Measurements from ENCODE around the gene ZNF574.

Gene ZNF574

GRCh38 chr19:42054205-42054604 is 21.8 kb upstream of the ZNF574 start:
- DNase-seq (ENCODE audit: low read depth) = no peak

DNA sequence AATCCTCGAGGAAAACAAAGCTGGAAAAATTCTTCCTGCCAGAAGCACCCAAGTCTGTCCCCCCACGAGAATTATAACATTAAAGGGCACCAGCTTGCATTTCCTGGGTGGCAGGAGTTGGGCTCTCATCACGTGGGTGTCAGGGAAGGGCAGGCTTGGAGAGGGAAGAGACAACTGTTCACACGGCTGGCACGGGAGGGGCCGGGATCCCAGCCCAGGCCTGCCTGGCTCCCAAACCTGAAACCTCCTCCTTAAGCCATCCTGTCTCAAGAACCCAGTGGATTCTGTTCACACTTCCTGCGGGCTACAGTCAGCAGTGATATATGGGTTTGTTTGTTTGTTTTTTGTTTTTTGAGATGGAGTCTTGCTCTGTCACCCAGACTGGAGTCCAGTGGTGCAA is 18.1 kb upstream of the ZNF574 start:
- DNase-seq (ENCODE audit: low read depth) = no peak

GRCh38 chr19:42059196-42059595 is 16.8 kb upstream of the ZNF574 start:
- DNase-seq (ENCODE audit: low read depth) = no peak

DNA sequence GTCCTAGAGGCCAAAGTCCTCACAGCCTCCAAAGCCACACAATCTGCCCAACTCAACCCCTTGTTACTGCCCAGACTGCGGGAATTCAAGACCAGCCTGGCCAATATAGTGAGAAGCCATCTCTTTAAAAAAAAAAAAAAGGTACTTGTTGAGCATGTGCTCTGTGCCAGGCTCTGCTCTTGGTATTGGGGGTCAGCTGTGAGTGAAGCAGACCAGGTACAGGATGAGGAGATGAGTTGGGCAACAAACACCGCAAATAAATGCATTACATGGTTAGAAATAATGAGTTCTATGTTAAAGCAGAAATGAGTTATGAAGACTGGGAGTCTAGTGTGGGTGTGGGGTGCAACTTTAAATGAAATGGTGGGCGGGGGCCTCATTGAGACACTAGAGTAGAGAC is 15.8 kb upstream of the ZNF574 start:
- no peak for DNase-seq (ENCODE audit: low read depth)

DNA sequence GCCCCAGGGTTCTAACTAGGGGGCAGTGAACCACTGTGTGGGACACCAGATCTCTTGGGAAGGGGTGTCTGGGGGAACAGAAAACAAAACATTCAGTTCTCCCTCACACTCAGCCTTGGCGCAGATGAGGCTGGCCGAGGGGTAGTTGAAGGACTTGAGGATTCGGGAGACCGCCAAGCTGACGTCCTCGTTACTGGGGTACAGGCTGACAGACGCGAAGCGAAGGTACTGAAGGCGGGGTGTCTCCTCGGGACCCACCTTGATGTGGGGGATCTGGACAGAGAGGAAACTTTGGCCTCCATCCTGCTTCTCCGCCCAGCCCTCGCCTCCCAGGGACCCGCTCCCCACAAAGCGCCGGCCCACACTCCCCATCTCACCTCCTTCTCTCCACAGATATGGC is 13.6 kb upstream of the ZNF574 start:
- DNase-seq (ENCODE audit: low read depth) = no peak

DNA sequence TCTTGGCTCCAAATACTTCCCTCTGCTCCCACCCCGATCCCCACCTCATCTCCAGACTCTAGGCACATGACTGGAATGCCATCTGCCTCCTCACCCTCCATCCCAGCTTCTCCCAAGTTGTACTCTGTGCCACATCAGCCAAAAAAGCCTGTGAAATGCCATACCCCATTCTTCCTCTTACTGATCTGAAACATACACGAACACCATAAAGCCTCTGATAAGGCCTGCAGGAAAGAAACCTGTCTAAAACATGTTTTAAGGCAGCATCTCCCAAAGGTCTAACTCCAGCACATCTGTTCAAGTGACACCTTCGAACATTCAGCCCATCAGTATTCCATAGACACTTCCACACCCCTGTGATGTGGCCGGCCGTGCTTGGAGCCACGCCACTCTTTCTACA is 11.5 kb upstream of the ZNF574 start:
- DNase-seq (ENCODE audit: low read depth) = no peak

DNA sequence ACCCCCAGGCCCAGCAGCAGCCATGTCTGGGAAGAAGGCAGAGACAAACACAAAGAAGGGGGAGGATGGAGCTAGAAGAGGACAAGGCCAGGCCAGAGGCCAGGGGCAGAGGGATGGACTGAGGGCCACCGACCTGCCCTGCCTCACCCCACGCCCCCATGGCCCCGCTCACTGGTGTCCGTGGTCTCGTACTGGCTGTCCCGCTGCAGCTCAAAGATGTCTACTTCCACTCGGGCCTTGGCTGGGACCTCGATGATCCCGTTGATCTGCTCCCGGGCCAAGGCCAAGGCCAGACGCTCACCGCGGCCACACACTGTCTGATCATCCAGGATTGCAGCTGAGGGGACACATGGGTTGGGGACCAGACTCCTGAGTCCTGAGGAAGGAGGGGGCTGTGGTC is 10.9 kb upstream of the ZNF574 start:
- DNase-seq (ENCODE audit: low read depth) = no peak

GRCh38 chr19:42065511-42065910 is 10.5 kb upstream of the ZNF574 start:
- DNase-seq (ENCODE audit: low read depth) = no peak

- no peak for DNase-seq (ENCODE audit: low read depth)
Observed at GRCh38 chr19:42066075-42066754, 9.8 kb upstream of the ZNF574 start.

DNA sequence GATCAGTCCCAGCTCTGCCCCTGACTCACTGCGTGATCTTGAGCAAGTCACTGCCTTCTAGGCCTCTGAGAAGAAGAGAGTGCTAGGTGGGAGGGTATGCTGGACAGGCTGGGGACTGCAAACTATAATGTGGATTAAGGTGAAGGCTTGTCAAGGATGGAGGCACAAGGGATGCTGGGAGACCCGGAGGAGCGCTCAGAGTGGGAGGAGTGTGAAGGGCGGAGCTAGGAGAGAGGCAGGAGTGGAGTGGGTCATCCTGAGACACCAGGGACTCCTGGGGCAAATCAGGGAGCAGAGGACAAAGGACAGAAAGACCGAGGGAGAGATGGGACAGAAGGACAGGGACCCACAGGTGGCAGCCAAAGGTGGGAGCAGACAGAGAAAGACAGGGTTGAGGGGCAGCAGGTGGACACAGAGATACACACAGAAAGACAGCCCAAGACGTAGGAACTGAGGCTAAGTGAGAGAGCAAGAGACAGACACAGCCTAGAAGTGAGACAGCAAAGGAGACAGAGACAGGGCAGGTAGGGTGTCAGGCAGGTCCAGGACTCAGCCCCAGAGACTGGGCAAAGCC is 8.6 kb upstream of the ZNF574 start:
- DNase-seq (ENCODE audit: low read depth) = no peak

DNA sequence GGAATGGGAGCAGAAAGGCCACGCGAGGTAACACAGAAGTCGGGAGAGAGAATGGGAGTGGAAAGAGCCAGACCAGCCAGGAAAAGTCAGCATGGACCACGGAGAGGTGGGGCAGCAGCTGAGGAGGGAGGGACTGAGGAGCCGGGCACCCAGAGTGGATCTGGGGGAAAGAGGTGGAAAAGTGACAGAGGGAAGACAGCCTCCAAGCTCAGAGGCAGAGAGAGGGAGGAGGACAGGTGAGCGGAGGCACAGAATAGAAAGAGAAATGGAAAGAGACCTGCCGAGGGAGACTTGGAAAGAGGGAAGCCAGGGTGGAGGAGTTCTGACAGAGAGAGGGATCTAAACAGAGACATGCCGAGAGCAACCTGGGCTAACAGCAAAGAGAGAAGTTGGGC is 7.6 kb upstream of the ZNF574 start:
- no peak for DNase-seq (ENCODE audit: low read depth)

DNA sequence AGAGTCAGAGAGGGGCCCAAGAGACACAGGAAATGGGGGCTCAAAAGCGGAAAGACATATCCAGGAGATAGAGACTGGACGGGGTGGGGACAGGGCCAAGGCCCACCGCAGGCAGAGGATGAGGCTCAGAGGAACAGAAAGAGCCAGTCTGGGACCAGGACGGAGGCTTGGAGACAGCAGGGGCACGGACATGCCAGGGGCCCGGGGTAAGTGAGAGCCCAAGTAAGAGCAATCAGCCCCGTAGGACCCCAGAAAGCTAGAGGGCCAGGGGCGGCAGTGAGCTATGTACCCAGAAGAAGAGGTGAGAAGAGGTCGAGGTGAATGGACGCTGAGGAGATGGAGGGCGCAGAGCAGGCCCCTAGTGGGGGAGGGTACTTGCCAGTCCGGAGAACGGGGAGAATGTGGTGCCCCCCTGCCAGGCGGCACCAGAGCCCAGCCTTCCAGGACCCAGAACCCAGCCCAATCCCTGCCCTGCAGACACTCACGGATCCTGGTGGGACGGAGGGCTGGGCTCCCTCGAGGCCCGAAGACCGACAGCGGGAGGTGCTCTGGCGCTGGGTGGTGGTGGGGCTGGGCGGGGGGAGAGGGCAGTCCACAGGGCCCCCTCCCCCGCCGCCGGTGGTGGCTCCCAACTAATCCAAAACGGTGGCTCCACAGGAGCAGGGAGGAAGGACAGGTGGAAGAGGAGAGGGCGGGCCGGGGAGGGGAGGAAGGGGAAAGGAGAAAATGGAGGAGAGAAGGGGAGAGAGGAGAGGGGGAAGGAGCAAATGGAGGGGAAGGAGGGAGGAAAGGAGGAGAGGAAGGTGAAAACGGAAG is 7.0 kb upstream of the ZNF574 start:
- DNase-seq (ENCODE audit: low read depth) = no peak

DNA sequence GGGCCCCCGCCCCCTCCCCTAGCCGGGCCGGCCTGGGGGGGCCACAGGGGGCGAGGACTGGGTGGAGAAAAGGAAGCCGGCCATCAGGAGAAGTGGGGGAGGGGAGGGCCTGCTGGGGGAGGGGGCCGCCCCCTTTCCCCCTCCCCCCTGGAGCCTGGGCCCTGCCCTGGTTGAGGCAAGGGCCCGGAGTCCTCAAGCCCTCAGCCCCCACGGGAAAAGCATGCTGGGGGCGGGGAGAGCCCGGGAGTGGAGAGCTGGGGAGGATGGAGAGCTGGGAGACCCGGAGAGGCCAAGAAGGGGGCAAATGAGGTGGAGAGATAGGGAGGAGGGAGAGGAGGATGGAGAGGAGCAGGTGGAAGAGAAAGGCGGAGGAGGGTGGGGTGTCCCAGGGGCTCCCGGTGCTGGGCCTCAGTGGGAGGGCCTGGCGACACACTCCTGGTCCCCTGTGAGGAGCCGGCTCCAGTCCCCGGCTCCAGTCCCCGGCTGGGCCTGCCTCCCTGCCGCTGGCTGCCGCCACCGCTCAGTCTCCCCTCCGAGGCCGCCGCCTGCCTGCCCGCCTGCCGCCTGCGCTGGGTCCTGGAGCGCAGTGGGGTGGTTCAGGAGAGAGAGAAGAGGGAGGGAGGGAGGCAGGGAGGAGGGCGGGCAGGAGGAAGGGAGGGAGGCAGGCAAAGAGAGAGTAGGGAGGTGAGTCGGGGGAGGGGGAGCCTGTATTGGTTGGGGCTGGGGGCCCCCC is 6.2 kb upstream of the ZNF574 start, which contains the start of gene GRIK5:
Gene GRIK5 (minus strand): TSS at position 588 of the 733 bp plus-strand sequence. CDS start 4,436 bp downstream, outside the sequence.
- peak; percentile 76 for DNase-seq (ENCODE audit: low read depth)

- DNase-seq (ENCODE audit: low read depth) = no peak
Observed at GRCh38 chr19:42071247-42071646, 4.7 kb upstream of the ZNF574 start.

DNA sequence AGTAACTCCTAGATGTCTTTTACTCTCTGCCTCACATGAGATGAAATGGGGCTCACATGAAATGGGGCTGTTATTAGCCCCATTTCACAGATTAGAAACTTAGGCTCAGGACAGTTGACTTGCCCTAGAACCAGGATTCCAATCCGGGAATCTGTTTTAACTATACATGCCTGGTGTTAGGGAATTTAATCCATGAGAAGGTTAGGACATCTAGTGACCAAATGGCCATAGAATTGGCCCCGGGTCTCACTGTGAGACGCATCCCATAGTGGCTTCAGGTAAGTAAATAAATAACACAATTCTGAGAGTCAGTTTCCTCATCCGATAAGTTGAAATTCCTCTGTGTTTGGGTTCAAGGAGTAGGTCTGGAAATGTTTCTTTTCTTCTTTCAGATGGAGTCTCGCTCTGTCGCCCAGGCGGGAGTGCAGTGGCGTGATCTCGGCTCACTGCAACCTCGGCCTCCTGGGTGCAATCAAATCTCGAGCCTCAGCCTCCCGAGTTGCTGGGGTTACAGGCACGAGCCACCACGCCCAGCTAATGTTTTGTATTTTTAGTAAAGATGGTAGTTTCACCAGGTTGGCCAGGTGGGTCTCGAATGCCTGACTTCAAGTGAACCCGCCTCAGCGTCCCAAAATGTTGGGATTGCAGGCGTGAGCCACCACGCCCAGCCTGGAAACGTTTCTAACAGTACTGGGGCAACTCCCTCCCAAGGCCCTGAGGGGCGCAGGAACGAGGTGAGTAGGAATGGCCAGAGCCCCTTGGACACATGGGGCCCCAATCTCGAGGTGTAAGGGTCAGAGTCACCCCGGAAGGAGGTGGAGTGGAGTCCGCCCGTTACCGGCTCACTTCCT is 1.2 kb upstream of the ZNF574 start:
- DNase-seq (ENCODE audit: low read depth) = no peak

DNA sequence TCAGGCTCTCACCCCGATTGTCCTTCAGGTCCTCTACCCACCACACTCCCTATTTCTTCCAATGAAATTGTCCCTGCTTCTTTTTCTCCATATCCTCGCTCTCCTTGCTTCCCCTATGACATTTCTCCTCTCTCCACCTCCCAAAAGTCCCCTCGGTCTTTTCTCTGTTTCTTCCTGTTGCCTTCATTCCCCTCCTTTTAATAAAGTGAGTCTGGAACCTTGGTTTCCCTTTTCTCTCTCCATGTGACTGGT is 676 bp upstream of the ZNF574 start:
- DNase-seq (ENCODE audit: low read depth) = no peak

- DNase-seq (ENCODE audit: low read depth) = peak; percentile 63
Observed at GRCh38 chr19:42076380-42076944, 496 bp downstream of the ZNF574 start.

GRCh38 chr19:42078058-42078457 is 2.1 kb downstream of the ZNF574 start:
- no peak for DNase-seq (ENCODE audit: low read depth)

DNA sequence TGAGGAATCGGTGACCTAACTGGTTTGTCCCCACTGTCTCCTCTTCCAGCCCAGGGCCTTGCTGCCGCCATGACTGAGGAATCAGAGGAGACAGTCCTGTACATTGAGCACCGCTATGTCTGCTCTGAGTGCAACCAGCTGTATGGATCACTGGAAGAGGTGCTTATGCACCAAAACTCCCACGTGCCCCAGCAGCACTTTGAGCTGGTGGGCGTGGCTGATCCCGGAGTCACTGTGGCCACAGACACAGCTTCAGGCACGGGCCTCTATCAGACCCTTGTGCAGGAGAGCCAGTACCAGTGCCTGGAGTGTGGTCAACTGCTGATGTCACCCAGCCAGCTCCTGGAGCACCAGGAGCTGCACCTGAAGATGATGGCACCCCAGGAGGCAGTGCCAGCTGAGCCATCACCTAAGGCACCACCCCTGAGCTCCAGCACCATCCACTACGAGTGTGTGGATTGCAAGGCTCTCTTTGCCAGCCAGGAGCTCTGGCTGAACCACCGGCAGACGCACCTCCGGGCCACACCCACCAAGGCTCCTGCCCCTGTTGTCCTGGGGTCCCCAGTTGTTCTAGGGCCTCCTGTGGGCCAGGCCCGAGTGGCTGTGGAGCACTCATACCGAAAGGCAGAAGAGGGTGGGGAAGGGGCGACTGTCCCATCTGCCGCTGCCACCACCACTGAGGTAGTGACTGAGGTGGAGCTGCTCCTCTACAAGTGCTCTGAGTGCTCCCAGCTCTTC is 2.7 kb downstream of the ZNF574 start:
- no peak for DNase-seq (ENCODE audit: low read depth)

DNA sequence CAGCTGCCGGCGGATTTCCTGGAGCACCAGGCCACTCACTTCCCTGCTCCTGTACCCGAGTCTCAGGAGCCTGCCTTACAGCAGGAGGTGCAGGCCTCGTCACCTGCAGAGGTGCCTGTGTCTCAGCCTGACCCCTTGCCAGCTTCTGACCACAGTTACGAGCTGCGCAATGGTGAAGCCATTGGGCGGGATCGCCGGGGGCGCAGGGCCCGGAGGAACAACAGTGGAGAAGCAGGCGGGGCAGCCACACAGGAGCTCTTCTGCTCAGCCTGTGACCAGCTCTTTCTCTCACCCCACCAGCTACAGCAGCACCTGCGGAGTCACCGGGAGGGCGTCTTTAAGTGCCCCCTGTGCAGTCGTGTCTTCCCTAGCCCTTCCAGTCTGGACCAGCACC is 3.3 kb downstream of the ZNF574 start:
- no peak for DNase-seq (ENCODE audit: low read depth)
